Activated CD8-positive, alpha-beta T cell treated with anti-CD3 and anti-CD28 coated beads, Interleukin-2, amount 10 ng/mL, durations not matched to agents 7 days and 5 days (primary cell): Measurements from ENCODE around the gene PTPN2. TPM values are rescaled to one million over a fixed set of nuclear protein-coding genes. Genes with fewer than 3 reads are reported as not detected.
A peak's percentile ranks its signal among the peaks of the same experiment; 100 is the strongest.

Experiments used
- ATAC-seq: fragments of 150-1000 bp; cut with Tn5 transposase; one replicate; pipeline ENCODE4 v1.10.0; 2021; ENCODE audit warnings: moderate library complexity
- CTCF ChIA-PET: fragments of 350-600 bp; sonication (Branson Sonifier 250); formaldehyde crosslinking; loops from one replicate; lab custom pipeline; 2021; ENCODE audit warnings: antibody characterized with exemption; lab: Charles Lee
- POLR2A ChIA-PET: fragments of 350-600 bp; sonication (Branson Sonifier 250); formaldehyde crosslinking; loops from one replicate; lab custom pipeline; 2021; ENCODE audit warnings: antibody characterized with exemption; lab: Charles Lee
- DNase-seq: peaks from one replicate; pipeline ENCODE4 v3.0.0-alpha.2; 2020
- H3K27ac Mint-ChIP-seq: one replicate; pipeline ENCODE4 v1.8.0; 2021; ENCODE audit warnings: mild to moderate bottlenecking, mixed read lengths
- H3K27me3 Mint-ChIP-seq: one replicate; pipeline ENCODE4 v1.8.0; 2021; ENCODE audit warnings: low read depth, mixed read lengths
- H3K36me3 Mint-ChIP-seq: one replicate; pipeline ENCODE4 v1.8.0; 2021; ENCODE audit warnings: low read depth, mixed read lengths
- H3K4me1 Mint-ChIP-seq: one replicate; pipeline ENCODE4 v1.8.0; 2021; ENCODE audit warnings: low read depth, mixed read lengths
- H3K4me3 Mint-ChIP-seq: one replicate; pipeline ENCODE4 v1.8.0; 2021; ENCODE audit warnings: mild to moderate bottlenecking, mixed read lengths
- H3K9me3 Mint-ChIP-seq: one replicate; pipeline ENCODE4 v1.8.0; 2022; ENCODE audit warnings: mixed read lengths; ENCODE audit not compliant: insufficient read depth
- total RNA-seq, 2 experiments: library from RNA; stranded (reverse); gene quantifications; one replicate each; pipeline ENCODE4 v1.2.3, GENCODE V29; 2021

PTPN2 gene
- total RNA-seq = 10 to 100 TPM; 52.9 to 53.6 TPM

GRCh38 chr18:12883684-12884405 lies at the start of gene PTPN2:
Gene PTPN2 (minus strand): TSS chr18:12884237. CDS start chr18:12884141, 96 bp downstream.
- ChIA-PET POLR2A (interaction anchor here (0.6 to 2.2 kb wide), 31 partner anchors 11 to 731 kb away, joined by 3 to 21 read pairs (median 4); partner anchors contain the start of genes AFG3L2 and CEP192), CTCF (interaction anchor here (0.7 to 6.1 kb wide), 8 partner anchors 10 to 140 kb away, joined by 3 to 33 read pairs (median 4); no protein-coding TSS in a partner anchor)
- H3K27me3 Mint-ChIP-seq = no peaks in the 10 kb centered on the region
- DNase-seq (peak; percentile 95), ATAC-seq (peak; percentile 88)
- H3K9me3 Mint-ChIP-seq = no peaks in the 10 kb centered on the region
- peaks cover 11% of the 10 kb centered on the region for H3K36me3 Mint-ChIP-seq
- peaks cover 58% of the 10 kb centered on the region for H3K4me1 Mint-ChIP-seq
- H3K4me3 Mint-ChIP-seq = peak within 1 kb of the TSS; percentile 95
- peak within 1 kb of the TSS; percentile 91 for H3K27ac Mint-ChIP-seq

- POLR2A ChIA-PET = no interaction called here
These were observed 49.3 kb upstream of the PTPN2 start for GRCh38 chr18:12933327-12933726.

GRCh38 chr18:12930908-12931307 lies 46.9 kb upstream of the PTPN2 start:
- ChIA-PET POLR2A (no interaction called here), CTCF (no interaction called here)
- Mint-ChIP-seq H3K36me3 (no peaks in the 10 kb centered on the region), H3K4me1 (peaks cover 9% of the 10 kb centered on the region), H3K9me3 (no peaks in the 10 kb centered on the region), H3K27ac (no peak overlapping the region), H3K27me3 (peaks cover 10% of the 10 kb centered on the region), H3K4me3 (no peak overlapping the region)
- no peak for ATAC-seq
- DNase-seq = no peak

More at GRCh38 chr18:12933327-12933726, 49.3 kb upstream of the PTPN2 start:
- Mint-ChIP-seq H3K27ac (no peak overlapping the region), H3K4me1 (peaks cover 9% of the 10 kb centered on the region), H3K36me3 (no peaks in the 10 kb centered on the region), H3K4me3 (no peak overlapping the region), H3K27me3 (peaks cover 10% of the 10 kb centered on the region), H3K9me3 (no peaks in the 10 kb centered on the region)
- ATAC-seq = no peak
- CTCF ChIA-PET = interaction anchor here (1.1 to 4.7 kb wide), 19 partner anchors 11 to 247 kb away, joined by 3 to 140 read pairs (median 10); partner anchors contain the start of genes CEP192, CEP76, PSMG2 and PTPN2
- no peak for DNase-seq

- ATAC-seq = no peak
- CTCF ChIA-PET = interaction anchor here (1.0 to 1.8 kb wide), 2 partner anchors 185 to 186 kb away, joined by 3 to 4 read pairs; no protein-coding TSS in a partner anchor
- no peaks in the 10 kb centered on the region for H3K9me3 Mint-ChIP-seq
These were observed 46.3 kb upstream of the PTPN2 start for GRCh38 chr18:12930376-12930775.

GRCh38 chr18:12929477-12930083 lies 45.5 kb upstream of the PTPN2 start:
- POLR2A ChIA-PET = no interaction called here
- H3K9me3 Mint-ChIP-seq = no peaks in the 10 kb centered on the region
- no peak for ATAC-seq

More at GRCh38 chr18:12930376-12930775, 46.3 kb upstream of the PTPN2 start:
- peaks cover 9% of the 10 kb centered on the region for H3K4me1 Mint-ChIP-seq
- no peaks in the 10 kb centered on the region for H3K36me3 Mint-ChIP-seq
- H3K27me3 Mint-ChIP-seq = peaks cover 8% of the 10 kb centered on the region
- DNase-seq = no peak
- no peak overlapping the region for H3K4me3 Mint-ChIP-seq
- POLR2A ChIA-PET = no interaction called here
- no peak overlapping the region for H3K27ac Mint-ChIP-seq

GRCh38 chr18:12928641-12929040 lies 44.6 kb upstream of the PTPN2 start:
- H3K36me3 Mint-ChIP-seq = no peaks in the 10 kb centered on the region
- H3K4me1 Mint-ChIP-seq = peaks cover 2% of the 10 kb centered on the region
- no peak overlapping the region for H3K27ac Mint-ChIP-seq
- H3K27me3 Mint-ChIP-seq = peaks cover 7% of the 10 kb centered on the region
- ChIA-PET POLR2A (no interaction called here), CTCF (interaction anchor here (1.8 kb wide), 1 partner anchor 183 kb away, joined by 4 read pairs; no protein-coding TSS in a partner anchor)
- no peak overlapping the region for H3K4me3 Mint-ChIP-seq
- no peak for ATAC-seq
- H3K9me3 Mint-ChIP-seq = no peaks in the 10 kb centered on the region
- DNase-seq = no peak

More at GRCh38 chr18:12929477-12930083, 45.5 kb upstream of the PTPN2 start:
- peaks cover 4% of the 10 kb centered on the region for H3K4me1 Mint-ChIP-seq
- H3K27me3 Mint-ChIP-seq = peaks cover 8% of the 10 kb centered on the region
- no peak for DNase-seq
- no peaks in the 10 kb centered on the region for H3K36me3 Mint-ChIP-seq
- CTCF ChIA-PET = interaction anchor here (1.0 to 1.8 kb wide), 2 partner anchors 184 to 185 kb away, joined by 3 to 4 read pairs; no protein-coding TSS in a partner anchor
- no peak overlapping the region for H3K4me3 Mint-ChIP-seq
- H3K27ac Mint-ChIP-seq = no peak overlapping the region

GRCh38 chr18:12928206-12928605 lies 44.2 kb upstream of the PTPN2 start:
- POLR2A ChIA-PET = no interaction called here
- CTCF ChIA-PET = no interaction called here
- no peak overlapping the region for H3K27ac Mint-ChIP-seq
- H3K9me3 Mint-ChIP-seq = no peaks in the 10 kb centered on the region
- peaks cover 2% of the 10 kb centered on the region for H3K4me1 Mint-ChIP-seq
- H3K4me3 Mint-ChIP-seq = no peak overlapping the region
- no peak for DNase-seq
- no peaks in the 10 kb centered on the region for H3K36me3 Mint-ChIP-seq
- no peak for ATAC-seq
- H3K27me3 Mint-ChIP-seq = peaks cover 7% of the 10 kb centered on the region

GRCh38 chr18:12924616-12925015 lies 40.6 kb upstream of the PTPN2 start:
- H3K36me3 Mint-ChIP-seq = no peaks in the 10 kb centered on the region
- peaks cover 6% of the 10 kb centered on the region for H3K27me3 Mint-ChIP-seq
- POLR2A ChIA-PET = interaction anchor here (0.6 to 0.7 kb wide), 2 partner anchors 10 to 221 kb away, joined by 3 read pairs; no protein-coding TSS in a partner anchor
- CTCF ChIA-PET = interaction anchor here (1.1 to 2.4 kb wide), 3 partner anchors 20 to 197 kb away, joined by 3 to 9 read pairs (median 7); no protein-coding TSS in a partner anchor
- no peak for ATAC-seq
- H3K4me3 Mint-ChIP-seq = no peak overlapping the region
- H3K27ac Mint-ChIP-seq = no peak overlapping the region
- peaks cover 17% of the 10 kb centered on the region for H3K4me1 Mint-ChIP-seq
- no peaks in the 10 kb centered on the region for H3K9me3 Mint-ChIP-seq
- DNase-seq = no peak

- H3K9me3 Mint-ChIP-seq = no peaks in the 10 kb centered on the region
- ChIA-PET POLR2A (interaction anchor here (0.8 to 1.7 kb wide), 3 partner anchors 38 to 220 kb away, joined by 3 to 6 read pairs (median 4); partner anchors contain the start of genes CEP192, CEP76 and PTPN2), CTCF (interaction anchor here (1.0 to 2.8 kb wide), 8 partner anchors 12 to 195 kb away, joined by 3 to 29 read pairs (median 5); no protein-coding TSS in a partner anchor)
- no peak overlapping the region for H3K4me3 Mint-ChIP-seq
- peaks cover 18% of the 10 kb centered on the region for H3K4me1 Mint-ChIP-seq
- H3K27me3 Mint-ChIP-seq = peaks cover 6% of the 10 kb centered on the region
- H3K36me3 Mint-ChIP-seq = no peaks in the 10 kb centered on the region
- no peak overlapping the region for H3K27ac Mint-ChIP-seq
- ATAC-seq = no peak
- DNase-seq = no peak
These were observed 38.2 kb upstream of the PTPN2 start for GRCh38 chr18:12922266-12922665.

- Mint-ChIP-seq H3K4me1 (peaks cover 18% of the 10 kb centered on the region), H3K36me3 (no peaks in the 10 kb centered on the region), H3K9me3 (no peaks in the 10 kb centered on the region), H3K27ac (peak overlapping the region; percentile 67), H3K4me3 (peak overlapping the region; percentile 22), H3K27me3 (peaks cover 6% of the 10 kb centered on the region)
- peak; percentile 50 for DNase-seq
- peak; percentile 90 for ATAC-seq
- ChIA-PET POLR2A (interaction anchor here (0.6 to 1.3 kb wide), 2 partner anchors 8 to 146 kb away, joined by 3 to 5 read pairs; no protein-coding TSS in a partner anchor), CTCF (interaction anchor here (1.3 to 2.8 kb wide), 7 partner anchors 14 to 529 kb away, joined by 3 to 29 read pairs (median 7); no protein-coding TSS in a partner anchor)
These were observed 37.1 kb upstream of the PTPN2 start for GRCh38 chr18:12921178-12921577.
